HepG2 (cell line): Measurements from ENCODE around the gene CYP2W1. TPM values are rescaled to one million over a fixed set of nuclear protein-coding genes. Genes with fewer than 3 reads are reported as not detected.

Source experiments
- ATAC-seq: fragments of 200-7000 bp; cut with Tn5 transposase; 3 replicates; pipeline ENCODE4 v1.9.1; 2020; ENCODE audit warnings: mild to moderate bottlenecking, moderate library complexity
- BruUV-seq: library from RNA; stranded (reverse); fragments of 400-500 nt; replicated peaks from 2 replicates; lab custom pipeline; 2021; lab: Mats Ljungman, UMichigan
- CTCF ChIA-PET: fragments of 300-600 bp; formaldehyde crosslinking; extraction: SDS; loops from one replicate; lab custom pipeline; 2021; ENCODE audit warnings: low total read pairs, inconsistent platforms, low intra/inter-chr PET ratio; lab: Yijun Ruan, JAX
- POLR2A ChIA-PET: fragments of 350-600 bp; sonication (Branson Sonifier 250); formaldehyde crosslinking; loops from one replicate; lab custom pipeline; 2020; ENCODE audit warnings: antibody characterized with exemption, inconsistent platforms; lab: Yijun Ruan, JAX
- DNase-seq: peaks from one replicate; pipeline ENCODE4 v3.0.0-alpha.2; 2015; ENCODE audit warnings: low spot score
- FAIRE-seq: peaks from 3 replicates; lab custom pipeline; 2011; peaks lifted over from hg19 to GRCh38; lab: Jason Lieb, UNC
- H2AFZ ChIP-seq: one replicate; pipeline ENCODE4 v1.6.1; 2011; ENCODE audit warnings: low read length, inconsistent platforms
- H3K27ac ChIP-seq: fragments of 300-600 bp; 3 replicates; pipeline ENCODE4 v1.8.0; 2011; ENCODE audit warnings: mixed run types, mild to moderate bottlenecking, mixed read lengths, low read length, inconsistent platforms; ENCODE audit not compliant: insufficient read depth; ENCODE audit errors: extremely low read length
- H3K27me3 ChIP-seq, 2 experiments: fragments of 200-600 bp in 1 of 2; 2 replicates in 1 of 2; 3 replicates in 1 of 2; pipeline versions ENCODE4 v1.6.0 to v1.8.0; 2011; ENCODE audit warnings: low read length in 2 of 2, mild to moderate bottlenecking in 2 of 2, moderate library complexity in 2 of 2, inconsistent platforms in 1 of 2; ENCODE audit not compliant: insufficient read depth in 2 of 2, control insufficient read depth in 1 of 2
- H3K36me3 ChIP-seq, 2 experiments: fragments of 200-600 bp in 1 of 2; replicated peaks in 1 of 2; 2 replicates in 1 of 2; 3 replicates in 1 of 2; pipeline versions ENCODE4 v1.5.1 to v1.8.0; 2011; ENCODE audit warnings: low read length in 2 of 2, inconsistent platforms in 1 of 2; ENCODE audit not compliant: insufficient read depth in 2 of 2, control insufficient read depth in 1 of 2
- H3K4me1 ChIP-seq: 2 replicates; pipeline ENCODE4 v1.5.1; 2012; ENCODE audit warnings: low read length, inconsistent platforms; ENCODE audit not compliant: insufficient read depth
- H3K4me2 ChIP-seq: 2 replicates; pipeline ENCODE4 v1.6.0; 2011; ENCODE audit warnings: low read depth, low read length, inconsistent platforms
- H3K4me3 ChIP-seq, 3 experiments: fragments of 200-600 bp in 1 of 3; sonication (generic), shearing (Covaris generic) in 1 of 3; replicated peaks in 1 of 3; 2 replicates each; pipeline ENCODE4 v1.5.1; 2011 to 2016; ENCODE audit warnings: low read length in 3 of 3, inconsistent platforms in 2 of 3, low read depth in 2 of 3, mild to moderate bottlenecking in 2 of 3, control low read depth in 1 of 3, mixed read lengths in 1 of 3; ENCODE audit not compliant: insufficient read depth in 1 of 3
- H3K79me2 ChIP-seq: one replicate; pipeline ENCODE4 v1.6.1; 2011; ENCODE audit warnings: low read length, inconsistent platforms; ENCODE audit not compliant: insufficient read depth
- H3K9ac ChIP-seq: 2 replicates; pipeline ENCODE4 v1.6.0; 2011; ENCODE audit warnings: mild to moderate bottlenecking, low read depth, low read length, inconsistent platforms; ENCODE audit not compliant: insufficient read depth
- H3K9me3 ChIP-seq: 2 replicates; pipeline ENCODE4 v1.5.1; 2012; ENCODE audit warnings: mild to moderate bottlenecking, low read length
- H4K20me1 ChIP-seq: 2 replicates; pipeline ENCODE4 v1.6.0; 2011; ENCODE audit warnings: inconsistent platforms, mild to moderate bottlenecking, low read length, moderate library complexity; ENCODE audit not compliant: insufficient read depth
- ARNT2 ChIP-seq: sonication (generic); formaldehyde crosslinking; IDR thresholded peaks from 2 replicates; pipeline ENCODE4 v1.8.0; 2022; ENCODE audit warnings: mild to moderate bottlenecking, low read depth, missing genetic modification reagents, moderate library complexity
- CAMTA2 ChIP-seq: sonication (generic); formaldehyde crosslinking; IDR thresholded peaks from 2 replicates; pipeline ENCODE4 v1.4.0; 2020; ENCODE audit warnings: mild to moderate bottlenecking, missing genetic modification reagents, borderline replicate concordance
- HMG20B ChIP-seq: conservative IDR thresholded peaks from 2 replicates; pipeline ENCODE4 v1.6.1; 2016; ENCODE audit warnings: missing genetic modification reagents, missing compliant biosample characterization
- HOMEZ ChIP-seq: IDR thresholded peaks from 2 replicates; pipeline ENCODE4 v1.6.1; 2016; ENCODE audit warnings: low read depth
- MTF1 ChIP-seq: sonication (generic); formaldehyde crosslinking; IDR thresholded peaks from 2 replicates; pipeline ENCODE4 v1.5.0; 2020; ENCODE audit warnings: missing genetic modification reagents
- RAD21 ChIP-seq: fragments of 450-650 bp; formaldehyde crosslinking; IDR thresholded peaks from 2 replicates; pipeline ENCODE4 v1.5.0; 2020; ENCODE audit warnings: mild to moderate bottlenecking
- TERF1 ChIP-seq: sonication (generic); formaldehyde crosslinking; IDR thresholded peaks from 2 replicates; pipeline ENCODE4 v1.8.0; 2022; ENCODE audit warnings: mild to moderate bottlenecking, missing genetic modification reagents, moderate library complexity
- USF2 ChIP-seq, 2 experiments: sonication (generic) in 1 of 2; formaldehyde crosslinking in 1 of 2; IDR thresholded peaks; 2 replicates each; pipeline versions ENCODE4 v1.5.1 to v1.6.1; 2011 to 2020; ENCODE audit warnings: borderline replicate concordance in 1 of 2, low read depth in 1 of 2, low read length in 1 of 2, mild to moderate bottlenecking in 1 of 2, missing genetic modification reagents in 1 of 2, moderate library complexity in 1 of 2
- ZFP1 ChIP-seq: IDR thresholded peaks from 2 replicates; pipeline ENCODE4 v1.6.1; 2016
- ZNF235 ChIP-seq: sonication (generic); formaldehyde crosslinking; IDR thresholded peaks from 2 replicates; pipeline ENCODE4 v1.8.1; 2023; ENCODE audit warnings: mild to moderate bottlenecking, missing genetic modification reagents, borderline replicate concordance
- ZNF558 ChIP-seq: sonication (generic); formaldehyde crosslinking; IDR thresholded peaks from 2 replicates; pipeline ENCODE4 v1.9.0; 2022; ENCODE audit warnings: mild to moderate bottlenecking, missing genetic modification reagents, borderline replicate concordance
- ZNF564 ChIP-seq: sonication (generic); formaldehyde crosslinking; IDR thresholded peaks from 2 replicates; pipeline ENCODE4 v1.8.1; 2023; ENCODE audit warnings: mild to moderate bottlenecking, missing genetic modification reagents
- ZNF670 ChIP-seq: sonication (generic); formaldehyde crosslinking; IDR thresholded peaks from 2 replicates; pipeline ENCODE4 v1.8.0; 2022; ENCODE audit warnings: mild to moderate bottlenecking, missing genetic modification reagents, borderline replicate concordance
- ZNF672 ChIP-seq: sonication (generic); formaldehyde crosslinking; IDR thresholded peaks from 2 replicates; pipeline ENCODE4 v1.8.1; 2022; ENCODE audit warnings: missing genetic modification reagents
- ZNF674 ChIP-seq: sonication (generic); formaldehyde crosslinking; IDR thresholded peaks from 2 replicates; pipeline ENCODE4 v1.5.0; 2020; ENCODE audit warnings: low read depth, mild to moderate bottlenecking, missing genetic modification reagents
- ZNF775 ChIP-seq: sonication (generic); formaldehyde crosslinking; IDR thresholded peaks from 2 replicates; pipeline ENCODE4 v1.4.0; 2020; ENCODE audit warnings: missing genetic modification reagents, mild to moderate bottlenecking, moderate library complexity, borderline replicate concordance
- WGBS: methylation state at CpG from one replicate; pipeline ENCODE4 v1.1.6; 2017; ENCODE audit warnings: low lambda C conversion rate; 5-methylcytosine and 5-hydroxymethylcytosine counted together
- in situ Hi-C: cut with HindIII; loops from 2 replicates; pipeline ENCODE4 v1.10.0; 2017; ENCODE audit warnings: low pct_unique_long_range_greater_than_20kb; ENCODE audit not compliant: extremely low pct_ligation_motif_present
- intact Hi-C: fragments of 100-400 bp; cut with micrococcal nuclease; formaldehyde crosslinking; loops from one replicate; pipeline ENCODE4 v1.10.0; 2022; ENCODE audit not compliant: unreplicated experiment
- polyA plus RNA-seq, 8 experiments: library from polyadenylated mRNA; depleted of rRNA in 3 of 8; stranded (reverse) in 7 of 8; unstranded in 1 of 8; fragments of >200 nt; fragmentation: Illumina TruSeq in 4 of 8; extraction: Trizol in 4 of 8; gene quantifications; 2 replicates each; pipeline versions ENCODE4 v1.2.1 to v1.2.3, GENCODE V29; 2011 to 2016; ENCODE audit warnings: low read depth in 4 of 8, missing spikeins in 1 of 8, mixed read lengths in 1 of 8; ENCODE audit not compliant: insufficient read depth in 1 of 8
- total RNA-seq, 5 experiments: library from RNA; depleted of rRNA; stranded (reverse); fragments of >200 nt; fragmentation: Illumina TruSeq; extraction: Trizol; gene quantifications; 2 replicates each; pipeline ENCODE4 v1.2.3, GENCODE V29; 2016; ENCODE audit warnings: low read depth in 1 of 5
- TF ChIP-seq, protein P1 (sequence below): sonication (generic); formaldehyde crosslinking; IDR thresholded peaks from 2 replicates; pipeline ENCODE4 v1.4.0; 2020; ENCODE audit warnings: missing genetic modification reagents; ENCODE audit errors: not compliant biosample characterization

The CYP2W1 gene
- total and polyA plus RNA-seq, 2 of the 13 experiments (the other 11 are each of a cell fraction or from before 2014, with no cell fraction given): 19.5 to 31.7 TPM

DNA sequence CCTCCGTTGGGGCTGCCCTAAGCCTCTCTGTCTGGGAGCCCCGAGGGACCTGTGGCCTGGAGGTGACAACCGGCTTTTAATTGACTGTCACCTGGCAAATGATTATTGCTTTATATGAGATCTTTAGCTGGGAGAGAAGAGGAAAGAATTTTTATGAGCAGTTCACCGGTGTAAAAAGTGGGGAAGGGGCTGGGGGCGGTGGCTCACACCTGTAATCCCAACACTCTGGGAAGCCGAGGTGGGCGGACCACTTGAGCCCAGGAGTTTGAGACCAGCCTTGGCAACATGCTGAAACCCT, 5.0 kb upstream of the CYP2W1 start:
- intact Hi-C loops (no loop called here), in situ Hi-C loops (no loop called here)
- ATAC-seq: no peak
- Histone ChIP-seq H3K4me3 (peak overlapping the region in 2 of 3 experiments; percentile 8 to 56; a peak in 4 of 6 replicates), H3K9ac (peak overlapping the region; percentile 97), H3K36me3 (peaks cover 0 to 1% of the 10 kb centered on the region in 2 experiments; a peak in 2 of 5 replicates), H2AFZ (no peak overlapping the region), H3K4me1 (peaks cover 73% of the 10 kb centered on the region), H4K20me1 (no peaks in the 10 kb centered on the region), H3K27ac (peak overlapping the region; percentile 100), H3K9me3 (no peaks in the 10 kb centered on the region), H3K27me3 (no peaks in the 10 kb centered on the region; a peak in 1 of 5 replicates), H3K4me2 (peak overlapping the region; percentile 79), H3K79me2 (peaks cover 55% of the 10 kb centered on the region)
- FAIRE-seq: no peak
- BruUV-seq: no TSS peak
- CTCF ChIA-PET: interaction anchor here (1.1 kb wide), 1 partner anchor 14 kb away, joined by 3 read pairs; no protein-coding TSS in a partner anchor
- no peak for DNase-seq
- 7% methylated on average over 7 of the region's 7 CpGs for WGBS
- POLR2A ChIA-PET: interaction anchor here (0.7 to 8.6 kb wide), 32 partner anchors 9 to 496 kb away, joined by 3 to 292 read pairs (median 6); partner anchors contain the start of genes GPER1, GPR146 and ZFAND2A
- TF ChIP-seq ZFP1 (CRISPR knock-in tag) (no peak), USF2 (IDR thresholded peaks at IDR 0.05; ENCODE audit: low read depth, low read length) (no peak), USF2 (CRISPR knock-in tag; IDR thresholded peaks at IDR 0.05; ENCODE audit: borderline replicate concordance) (0 out of 2 replicates have a peak, but pooled peaks have one; percentile 19), TERF1 (CRISPR knock-in tag) (no peak), ZNF235 (CRISPR knock-in tag) (no peak), ZNF558 (peak; percentile 81; the same call in 1 of the 2 replicates), RAD21 (CRISPR knock-in tag) (peak; percentile 6; the same call in 1 of the 2 replicates), MTF1 (CRISPR knock-in tag) (no peak), ZNF672 (CRISPR knock-in tag) (no peak), ZNF674 (CRISPR knock-in tag) (0 out of 2 replicates have a peak, but pooled peaks have one; percentile 31), CAMTA2 (no peak), ARNT2 (CRISPR knock-in tag) (peak; percentile 38; the same call in 1 of the 2 replicates), HOMEZ (CRISPR knock-in tag) (no peak), ZNF775 (CRISPR knock-in tag) (no peak), ZNF670 (0 out of 2 replicates have a peak, but pooled peaks have one; percentile 2), HMG20B (no peak), ZNF564 (0 out of 2 replicates have a peak, but pooled peaks have one; percentile 7)
- TF ChIP-seq, protein P1, sequence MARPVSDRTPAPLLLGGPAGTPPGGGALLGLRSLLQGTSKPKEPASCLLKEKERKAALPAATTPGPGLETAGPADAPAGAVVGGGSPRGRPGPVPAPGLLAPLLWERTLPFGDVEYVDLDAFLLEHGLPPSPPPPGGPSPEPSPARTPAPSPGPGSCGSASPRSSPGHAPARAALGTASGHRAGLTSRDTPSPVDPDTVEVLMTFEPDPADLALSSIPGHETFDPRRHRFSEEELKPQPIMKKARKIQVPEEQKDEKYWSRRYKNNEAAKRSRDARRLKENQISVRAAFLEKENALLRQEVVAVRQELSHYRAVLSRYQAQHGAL (CRISPR knock-in tag): no peak
